Transverse colon (tissue), 4 donors: Measurements from ENCODE around the gene OTOG. TPM values are rescaled to one million over a fixed set of nuclear protein-coding genes. Genes with fewer than 3 reads are reported as not detected.

Experiments used
- DNase-seq: peaks from one replicate; pipeline ENCODE4 v3.0.0-alpha.2; 2019
- H3K27ac ChIP-seq, 4 donors: fragments of 200-600 bp; sonication (generic); 2 replicates each; pipeline ENCODE4 v1.5.1; 2016 to 2018; ENCODE audit warnings: inconsistent platforms in 4 of 4
- H3K27me3 ChIP-seq: fragments of 200-600 bp; sonication (generic); 2 replicates; pipeline ENCODE4 v1.5.1; 2017; ENCODE audit warnings: inconsistent platforms
- H3K36me3 ChIP-seq, 4 donors: fragments of 200-600 bp; sonication (generic); 2 replicates each; pipeline ENCODE4 v1.5.1; 2017 to 2019; ENCODE audit warnings: inconsistent platforms in 4 of 4
- H3K4me1 ChIP-seq, 4 donors: fragments of 200-600 bp; sonication (generic); 2 replicates each; pipeline ENCODE4 v1.5.1; 2017 to 2020; ENCODE audit warnings: inconsistent platforms in 4 of 4
- H3K4me3 ChIP-seq, 4 donors: fragments of 200-600 bp; sonication (generic); 1 replicate in 1 of 4; 2 replicates in 3 of 4; pipeline versions ENCODE4 v1.5.1 to v1.6.1; 2017 to 2019; ENCODE audit warnings: inconsistent platforms in 4 of 4
- H3K9me3 ChIP-seq, 2 donors: fragments of 200-600 bp; sonication (generic); 2 replicates each; pipeline ENCODE4 v1.5.1; 2017 to 2019; ENCODE audit warnings: inconsistent platforms in 2 of 2
- EP300 ChIP-seq: sonication (generic); formaldehyde crosslinking; IDR thresholded peaks from one replicate; pipeline ENCODE4 v1.6.1; 2017; ENCODE audit warnings: antibody characterized with exemption, low read depth
- POLR2A ChIP-seq: fragments of 450-650 bp; IDR thresholded peaks from one replicate; pipeline ENCODE4 v1.6.1; 2016; ENCODE audit warnings: antibody characterized with exemption, mild to moderate bottlenecking, moderate library complexity
- POLR2AphosphoS5 ChIP-seq, 3 donors: sonication (generic); formaldehyde crosslinking; IDR thresholded peaks; one replicate each; pipeline ENCODE4 v1.6.1; 2016; ENCODE audit warnings: antibody characterized with exemption in 3 of 3
- WGBS, 2 donors: methylation state at CpG; one replicate each; pipeline ENCODE4 v1.1.5; 2018; ENCODE audit warnings: low coverage in 1 of 2; 5-methylcytosine and 5-hydroxymethylcytosine counted together
- in situ Hi-C, 4 donors: fragments of 200-750 bp; cut with MboI; loops; one replicate each; pipeline versions ENCODE4 v1.15.0 to v1.15.1; 2017; ENCODE audit warnings: low sequenced_read_pairs in 3 of 4, low pct_ligation_motif_present in 1 of 4, low pct_unique_long_range_greater_than_20kb in 1 of 4
- intact Hi-C: fragments of 100-400 bp; cut with DNase I; formaldehyde crosslinking; loops from one replicate; pipeline ENCODE4 v1.15.1; 2023; ENCODE audit warnings: low total_unique reads
- total RNA-seq, 4 donors: library from RNA; depleted of rRNA; stranded (reverse); fragments of >200 nt; gene quantifications; one replicate each; pipeline ENCODE4 v1.1.0, GENCODE V29; 2016
- TF ChIP-seq, protein P1 (sequence below), 5 experiments: fragments of 200-600 bp in 3 of 5; fragments of 450-650 bp in 2 of 5; sonication (generic) in 3 of 5; IDR thresholded peaks; 1 replicate in 2 of 5; 2 replicates in 3 of 5; pipeline ENCODE4 v1.5.1; 2016 to 2017; ENCODE audit warnings: antibody characterized with exemption in 5 of 5, inconsistent platforms in 3 of 5, mild to moderate bottlenecking in 2 of 5, moderate library complexity in 1 of 5

The OTOG gene
- total RNA-seq, 4 donors from 2014 or later: not detected

DNA sequence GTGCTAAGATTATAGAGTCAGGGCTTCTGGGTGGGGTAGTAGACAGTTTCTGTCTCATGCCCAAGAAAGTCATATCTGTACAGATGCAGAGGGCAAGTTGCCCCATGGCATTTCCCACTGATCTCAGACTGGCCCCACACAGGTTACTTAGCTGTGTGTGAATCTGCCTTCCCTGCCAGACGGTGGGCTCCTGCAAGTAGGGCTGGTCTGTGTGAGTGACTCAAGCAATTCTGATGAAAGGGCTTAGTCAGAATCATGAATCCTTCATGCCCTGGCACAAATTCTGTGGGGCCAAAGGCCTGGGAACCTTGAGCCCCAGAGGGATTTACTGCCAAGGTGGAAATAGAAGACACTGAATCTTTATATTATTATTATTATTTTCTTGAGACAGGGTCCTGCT, 33.2 kb upstream of the OTOG start:
- no peak overlapping the region for H3K4me3 ChIP-seq
- H3K4me1 ChIP-seq: no peaks in the 10 kb centered on the region
- no peak overlapping the region for H3K27ac ChIP-seq
- in situ Hi-C loops (loop anchor here in 2 of 4 donors (25.0 kb wide), 1 partner anchor 277 kb away; no protein-coding TSS in a partner anchor), intact Hi-C loops (no loop called here)
- H3K36me3 ChIP-seq: no peaks in the 10 kb centered on the region
- no peaks in the 10 kb centered on the region for H3K9me3 ChIP-seq
- TF ChIP-seq POLR2A (no peak), EP300 (no peak), POLR2AphosphoS5 (IDR thresholded peaks at IDR 0.05) (no peak)
- TF ChIP-seq, protein P1, sequence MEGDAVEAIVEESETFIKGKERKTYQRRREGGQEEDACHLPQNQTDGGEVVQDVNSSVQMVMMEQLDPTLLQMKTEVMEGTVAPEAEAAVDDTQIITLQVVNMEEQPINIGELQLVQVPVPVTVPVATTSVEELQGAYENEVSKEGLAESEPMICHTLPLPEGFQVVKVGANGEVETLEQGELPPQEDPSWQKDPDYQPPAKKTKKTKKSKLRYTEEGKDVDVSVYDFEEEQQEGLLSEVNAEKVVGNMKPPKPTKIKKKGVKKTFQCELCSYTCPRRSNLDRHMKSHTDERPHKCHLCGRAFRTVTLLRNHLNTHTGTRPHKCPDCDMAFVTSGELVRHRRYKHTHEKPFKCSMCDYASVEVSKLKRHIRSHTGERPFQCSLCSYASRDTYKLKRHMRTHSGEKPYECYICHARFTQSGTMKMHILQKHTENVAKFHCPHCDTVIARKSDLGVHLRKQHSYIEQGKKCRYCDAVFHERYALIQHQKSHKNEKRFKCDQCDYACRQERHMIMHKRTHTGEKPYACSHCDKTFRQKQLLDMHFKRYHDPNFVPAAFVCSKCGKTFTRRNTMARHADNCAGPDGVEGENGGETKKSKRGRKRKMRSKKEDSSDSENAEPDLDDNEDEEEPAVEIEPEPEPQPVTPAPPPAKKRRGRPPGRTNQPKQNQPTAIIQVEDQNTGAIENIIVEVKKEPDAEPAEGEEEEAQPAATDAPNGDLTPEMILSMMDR (IDR thresholded peaks at IDR 0.05): no peak
- DNase-seq: no peak
- 67% methylated on average over 1 of the region's 1 CpG; no CpG with 5 or more reads in 1 of the 2 donors for whole genome bisulfite sequencing, 2 donors
- no peaks in the 10 kb centered on the region for H3K27me3 ChIP-seq

DNA sequence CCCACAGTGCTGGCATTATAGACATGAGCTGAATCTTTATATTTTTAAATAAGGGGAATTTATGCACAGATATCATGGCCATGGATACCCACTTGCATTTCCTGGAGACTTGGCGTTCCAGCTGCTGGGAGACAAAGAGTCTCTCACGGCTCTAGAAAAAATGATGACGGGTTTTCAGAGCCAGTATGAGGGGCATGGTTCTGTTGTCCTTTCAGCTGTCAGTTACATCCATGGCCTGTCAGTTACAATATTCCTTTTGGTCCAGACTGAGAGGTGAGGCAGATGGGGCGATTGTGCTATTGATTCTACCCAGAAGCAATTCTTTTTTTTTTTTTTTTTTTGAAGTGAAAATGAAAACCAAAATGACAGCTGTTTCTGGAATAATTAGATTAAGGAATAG, 32.6 kb upstream of the OTOG start:
- H3K27me3 ChIP-seq: no peaks in the 10 kb centered on the region
- intact Hi-C loops: no loop called here
- no peaks in the 10 kb centered on the region for H3K9me3 ChIP-seq
- no peak for DNase-seq
- no peaks in the 10 kb centered on the region for H3K36me3 ChIP-seq
- WGBS, 2 donors: 80 to 90% methylated on average over 2 to 4 of the region's 4 CpGs
- no peaks in the 10 kb centered on the region for H3K4me1 ChIP-seq
- TF ChIP-seq POLR2AphosphoS5 (IDR thresholded peaks at IDR 0.05) (no peak), EP300 (no peak), POLR2A (no peak)
- TF ChIP-seq, protein P1 (IDR thresholded peaks at IDR 0.05): no peak
- no peak overlapping the region for H3K4me3 ChIP-seq
- H3K27ac ChIP-seq: no peak overlapping the region
- in situ Hi-C loops: loop anchor here in 2 of 4 donors (25.0 kb wide), 1 partner anchor 277 kb away; no protein-coding TSS in a partner anchor

- H3K27me3 ChIP-seq: no peaks in the 10 kb centered on the region
- TF ChIP-seq, protein P1 (IDR thresholded peaks at IDR 0.05): no peak
- TF ChIP-seq POLR2A: no peak
- no peak for TF ChIP-seq EP300
- TF ChIP-seq POLR2AphosphoS5 (IDR thresholded peaks at IDR 0.05): no peak
- H3K4me3 ChIP-seq: no peak overlapping the region
- intact Hi-C loops: no loop called here
- in situ Hi-C loops: loop anchor here in 2 of 4 donors (25.0 kb wide), 1 partner anchor 278 kb away; no protein-coding TSS in a partner anchor
- DNase-seq: no peak
- 34 to 59% methylated on average over 2 to 5 of the region's 5 CpGs for WGBS, 2 donors
- H3K4me1 ChIP-seq: no peaks in the 10 kb centered on the region
- H3K27ac ChIP-seq: no peak overlapping the region
- H3K36me3 ChIP-seq: no peaks in the 10 kb centered on the region
- H3K9me3 ChIP-seq: no peaks in the 10 kb centered on the region
Observed at GRCh38 chr11:17515443-17516176, 31.4 kb upstream of the OTOG start.

- 91% methylated on average over 7 of the region's 7 CpGs; no CpG with 5 or more reads in 1 of the 2 donors for WGBS, 2 donors
- no peak overlapping the region for H3K4me3 ChIP-seq
- no peaks in the 10 kb centered on the region for H3K4me1 ChIP-seq
- H3K27ac ChIP-seq: no peak overlapping the region
- peaks cover 0 to under 1% (median 0%) of the 10 kb centered on the region in 4 donors for H3K36me3 ChIP-seq
- no peak for TF ChIP-seq EP300
- TF ChIP-seq, protein P1 (IDR thresholded peaks at IDR 0.05): no peak
- no peak for TF ChIP-seq POLR2AphosphoS5 (IDR thresholded peaks at IDR 0.05)
- TF ChIP-seq POLR2A: no peak
- intact Hi-C loops (no loop called here), in situ Hi-C loops (loop anchor here in 2 of 4 donors (25.0 kb wide), 1 partner anchor 279 kb away; no protein-coding TSS in a partner anchor)
- H3K27me3 ChIP-seq: no peaks in the 10 kb centered on the region
- no peak for DNase-seq
- H3K9me3 ChIP-seq: no peaks in the 10 kb centered on the region
Observed at GRCh38 chr11:17516551-17517150, 30.4 kb upstream of the OTOG start.
